Muscle of back (tissue), 13 donors: Measurements from ENCODE around the gene SPAG16. TPM values are rescaled to one million over a fixed set of nuclear protein-coding genes. Genes with fewer than 3 reads are reported as not detected.

Source experiments
- DNase-seq, 3 donors: peaks; one replicate each; pipeline versions ENCODE4 v3.0.0 to v3.0.0-alpha.2; 2013
- long read RNA-seq, 9 donors: transcript quantifications; one replicate each; lab custom pipeline, GENCODE V29; 2026
- polyA plus RNA-seq, 10 donors: library from polyadenylated mRNA; unstranded; fragments of 120-200 nt; gene quantifications; one replicate each; pipeline ENCODE4 v1.2.1, GENCODE V29; 2013; ENCODE audit not compliant: insufficient read length in 10 of 10

Gene SPAG16
- 10 to 100 TPM; 17.4 to 24.3 (median 20.1) TPM for polyA plus RNA-seq
- long read RNA-seq, donor 1, transcript SPAG16-207 (5 exons, 1,250 nt): major isoform, 11 of 11 reads
- long read RNA-seq, donor 1, partial matches to known transcripts: 0 of 11 reads
- long read RNA-seq, donor 1, other reads (novel, unspliced or antisense): 0 of 11 reads
- long read RNA-seq, donor 2, transcript SPAG16-207 (5 exons, 1,250 nt): major isoform, 12 of 12 reads
- long read RNA-seq, donor 2, partial matches to known transcripts: 0 of 12 reads
- long read RNA-seq, donor 2, other reads (novel, unspliced or antisense): 0 of 12 reads
- long read RNA-seq, donor 3: 0 reads
- long read RNA-seq, donor 4, transcript SPAG16-207 (5 exons, 1,250 nt): major isoform, 15 of 15 reads
- long read RNA-seq, donor 4, partial matches to known transcripts: 0 of 15 reads
- long read RNA-seq, donor 4, other reads (novel, unspliced or antisense): 0 of 15 reads
- long read RNA-seq, donor 5, transcript SPAG16-207 (5 exons, 1,250 nt): major isoform, 19 of 26 reads
- long read RNA-seq, donor 5, partial matches to known transcripts: 7 of 26 reads
- long read RNA-seq, donor 5, other reads (novel, unspliced or antisense): 0 of 26 reads
- long read RNA-seq, donor 6, transcript SPAG16-207 (5 exons, 1,250 nt): major isoform, 22 of 29 reads
- long read RNA-seq, donor 6, partial matches to known transcripts: 7 of 29 reads
- long read RNA-seq, donor 6, other reads (novel, unspliced or antisense): 0 of 29 reads
- long read RNA-seq, donor 7, transcript SPAG16-207 (5 exons, 1,250 nt): major isoform, 7 of 7 reads
- long read RNA-seq, donor 7, partial matches to known transcripts: 0 of 7 reads
- long read RNA-seq, donor 7, other reads (novel, unspliced or antisense): 0 of 7 reads
- long read RNA-seq, donor 8, transcript SPAG16-207 (5 exons, 1,250 nt): major isoform, 9 of 9 reads
- long read RNA-seq, donor 8, partial matches to known transcripts: 0 of 9 reads
- long read RNA-seq, donor 8, other reads (novel, unspliced or antisense): 0 of 9 reads
- long read RNA-seq, donor 9, partial matches to known transcripts: 0 of 3 reads
- long read RNA-seq, donor 9, other reads (novel, unspliced or antisense): 0 of 3 reads

GRCh38 chr2:213284105-213285090 lies at the start of gene SPAG16:
SPAG16 (plus strand) TSS chr2:213284464.
- peak; percentile 96 to 98 (median 97) for DNase-seq

GRCh38 chr2:213234641-213235040 lies 49.6 kb upstream of the SPAG16 start:
- DNase-seq: no peak

GRCh38 chr2:213235741-213236140 lies 48.5 kb upstream of the SPAG16 start:
- no peak for DNase-seq

GRCh38 chr2:213237251-213237650 lies 47.0 kb upstream of the SPAG16 start:
- no peak for DNase-seq

- DNase-seq: no peak
Measured at GRCh38 chr2:213237787-213238186, 46.5 kb upstream of the SPAG16 start.

- DNase-seq: peak in 2 of 3 donors; percentile 33 to 85
Measured at GRCh38 chr2:213238753-213239495, 45.3 kb upstream of the SPAG16 start.

- no peak for DNase-seq
Measured at GRCh38 chr2:213241817-213242216, 42.4 kb upstream of the SPAG16 start.

- DNase-seq: no peak
Measured at GRCh38 chr2:213242653-213243052, 41.6 kb upstream of the SPAG16 start.

- no peak for DNase-seq
Measured at GRCh38 chr2:213243189-213244044, 40.8 kb upstream of the SPAG16 start.

GRCh38 chr2:213246497-213247281 lies 37.6 kb upstream of the SPAG16 start:
- DNase-seq: peak in 2 of 3 donors; percentile 19 to 36

GRCh38 chr2:213247566-213247965 lies 36.7 kb upstream of the SPAG16 start:
- DNase-seq: no peak

GRCh38 chr2:213248637-213249036 lies 35.6 kb upstream of the SPAG16 start:
- no peak for DNase-seq

GRCh38 chr2:213249502-213249901 lies 34.8 kb upstream of the SPAG16 start:
- DNase-seq: no peak

- DNase-seq: peak; percentile 61 to 79 (median 66)
Measured at GRCh38 chr2:213251618-213252017, 32.6 kb upstream of the SPAG16 start.

GRCh38 chr2:213252206-213252605 lies 32.1 kb upstream of the SPAG16 start:
- no peak for DNase-seq

- DNase-seq: no peak
Measured at GRCh38 chr2:213253162-213253561, 31.1 kb upstream of the SPAG16 start.

- no peak for DNase-seq
Measured at GRCh38 chr2:213259266-213259665, 25.0 kb upstream of the SPAG16 start.

GRCh38 chr2:213261237-213261636 lies 23.0 kb upstream of the SPAG16 start:
- DNase-seq: no peak
